ENCODE measurements around the gene RFC2.

GRCh38 chr7:74194686-74195085 is 59.5 kb downstream of the RFC2 start:
- TF ChIP-seq CTCF (conservative IDR thresholded peaks at IDR 0.05; ENCODE audit: low read length), result no peak
- TF ChIP-seq EZH2phosphoT487 (IDR thresholded peaks at IDR 0.05; ENCODE audit: borderline replicate concordance, low read depth, low read length), result no peak

Measured in OCI-LY7 (cell line).